ENCODE results near the gene PPP2R5C. TPM values are rescaled to one million over a fixed set of nuclear protein-coding genes. Genes with fewer than 3 reads are reported as not detected.

The PPP2R5C gene
- total and polyA plus RNA-seq, 2 donors (not counting 3 experiments of a cell fraction or from before 2014, with no cell fraction given), result 42.6 to 83.6 TPM

DNA sequence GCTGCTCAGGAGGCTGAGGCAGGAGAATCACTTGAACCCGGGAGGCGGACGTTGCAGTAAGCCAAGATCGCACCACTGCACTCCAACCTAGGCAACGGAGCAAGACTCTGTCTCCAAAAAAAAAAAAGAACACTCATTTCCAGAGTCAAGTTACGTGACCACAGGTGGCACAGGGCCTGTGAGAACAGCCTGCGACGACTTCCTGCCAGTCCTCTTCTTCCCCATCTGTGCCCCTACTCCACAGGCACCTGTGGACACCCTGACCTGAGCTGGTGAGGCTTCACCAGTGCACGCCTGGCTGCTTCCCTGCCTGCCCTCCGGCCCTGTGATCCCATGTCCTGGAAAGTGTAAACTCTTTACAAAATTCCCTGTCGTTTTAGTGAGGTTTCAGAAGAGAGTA lies 77.7 kb downstream of the PPP2R5C start:
- H4K20me1 ChIP-seq (replicated peaks; ENCODE audit: control insufficient read depth, extremely low read depth, insufficient read depth, low read length), result no peaks in the 10 kb centered on the region
- POLR2A ChIA-PET, result no interaction called here

DNA sequence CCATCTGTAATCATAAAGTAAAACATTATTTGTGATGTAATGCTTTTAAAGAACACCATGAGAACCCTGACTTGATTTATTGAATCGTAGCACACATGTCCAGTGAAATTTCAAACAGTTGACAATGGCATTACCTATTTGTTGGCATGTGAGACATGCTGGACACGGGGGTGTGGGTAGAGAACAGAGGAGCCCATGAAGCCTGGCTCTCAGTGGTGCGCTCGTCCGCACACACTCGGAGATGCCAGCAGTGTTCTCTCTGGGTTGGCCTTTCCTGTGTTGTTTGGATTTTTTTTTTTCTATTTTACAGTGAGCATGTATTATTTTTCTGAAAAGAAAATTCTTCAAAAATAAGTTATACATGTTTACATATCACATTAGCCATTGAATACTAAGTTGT lies 78.2 kb downstream of the PPP2R5C start:
- Histone ChIP-seq H3K4me1 (ENCODE audit: control insufficient read depth, extremely low read depth, insufficient read depth, low read length) (peaks cover 6% of the 10 kb centered on the region), H3K79me2 (ENCODE audit: control insufficient read depth, insufficient read depth, low read length) (peaks cover 32% of the 10 kb centered on the region), H3K4me2 (ENCODE audit: insufficient read depth, low read length) (no peak overlapping the region), H3K4me3 (replicated peaks in 1 of 3; ENCODE audit: insufficient read depth in 1 of 3, low read depth in 1 of 3, low read length in 3 of 3) (no peak overlapping the region), H3K27ac (ENCODE audit: insufficient read depth, low read depth, low read length) (no peak overlapping the region), H4K20me1 (replicated peaks; ENCODE audit: control insufficient read depth, extremely low read depth, insufficient read depth, low read length) (peaks cover 2% of the 10 kb centered on the region), H3K9ac (replicated peaks; ENCODE audit: extremely low read depth, insufficient read depth, low read length) (no peak overlapping the region), H3K9me1 (replicated peaks; ENCODE audit: control insufficient read depth, extremely low read depth, insufficient read depth, low read length) (no peaks in the 10 kb centered on the region), H2AFZ (ENCODE audit: low read depth, low read length) (no peak overlapping the region), H3K27me3 (ENCODE audit: control insufficient read depth in 2 of 2, insufficient read depth in 2 of 2, low read length in 2 of 2) (no peaks in the 10 kb centered on the region), H3K9me3 (replicated peaks; ENCODE audit: control insufficient read depth, insufficient read depth, low read length) (no peaks in the 10 kb centered on the region), H3K36me3 (ENCODE audit: control insufficient read depth in 2 of 2, extremely low read depth in 1 of 2, insufficient read depth in 2 of 2, low read length in 2 of 2) (no peaks in the 10 kb centered on the region)
- CTCF ChIA-PET, result no interaction called here
- dilution Hi-C loops (cut with MboI; ENCODE audit: extremely low pct_ligation_motif_present, low sequenced_read_pairs), result no loop called here
- DNase-seq (ENCODE audit: low read depth, low spot score) (no peak), FAIRE-seq (no peak)
- POLR2A ChIA-PET, result interaction anchor here (0.6 kb wide), 1 partner anchor 30 kb away, joined by 5 read pairs; no protein-coding TSS in a partner anchor
- BruUV-seq (replicated peaks), result no TSS peak
- intact Hi-C loops (cut with micrococcal nuclease), result loop anchor here (5.0 kb wide), 1 partner anchor 67 kb away; no protein-coding TSS in a partner anchor
- no peak for TF ChIP-seq POLR2A (IDR thresholded peaks at IDR 0.05; ENCODE audit: low read depth, low read length)
- no peak for TF ChIP-seq EZH2 (IDR thresholded peaks at IDR 0.05; ENCODE audit: borderline replicate concordance, low read depth, low read length, severe bottlenecking)
- TF ChIP-seq MAX (IDR thresholded peaks at IDR 0.05; ENCODE audit: insufficient read depth, insufficient read length), result no peak
- no peak for TF ChIP-seq FOS (IDR thresholded peaks at IDR 0.05; ENCODE audit: borderline replicate concordance, insufficient read depth, low read length)
- TF ChIP-seq POLR2AphosphoS5 (IDR thresholded peaks at IDR 0.05; ENCODE audit: insufficient read depth, low read depth, low read length), result no peak

More for the DNA sequence above, 77.7 kb downstream of the PPP2R5C start:
- DNase-seq (ENCODE audit: low read depth, low spot score) (no peak), FAIRE-seq (no peak)
- H3K4me2 ChIP-seq (ENCODE audit: insufficient read depth, low read length), result no peak overlapping the region
- intact Hi-C loops (cut with micrococcal nuclease), result loop anchor here (5.0 kb wide), 1 partner anchor 67 kb away; no protein-coding TSS in a partner anchor
- H3K27ac ChIP-seq (ENCODE audit: insufficient read depth, low read depth, low read length), result no peak overlapping the region
- H3K4me3 ChIP-seq (replicated peaks in 1 of 3; ENCODE audit: insufficient read depth in 1 of 3, low read depth in 1 of 3, low read length in 3 of 3), result no peak overlapping the region
- H3K36me3 ChIP-seq (ENCODE audit: control insufficient read depth in 2 of 2, extremely low read depth in 1 of 2, insufficient read depth in 2 of 2, low read length in 2 of 2), result no peaks in the 10 kb centered on the region
- no peaks in the 10 kb centered on the region for H3K9me1 ChIP-seq (replicated peaks; ENCODE audit: control insufficient read depth, extremely low read depth, insufficient read depth, low read length)
- CTCF ChIA-PET, result no interaction called here
- no peak overlapping the region for H3K9ac ChIP-seq (replicated peaks; ENCODE audit: extremely low read depth, insufficient read depth, low read length)
- no TSS peak for BruUV-seq (replicated peaks)
- H2AFZ ChIP-seq (ENCODE audit: low read depth, low read length), result no peak overlapping the region
- peaks cover 6% of the 10 kb centered on the region for H3K4me1 ChIP-seq (ENCODE audit: control insufficient read depth, extremely low read depth, insufficient read depth, low read length)
- H3K27me3 ChIP-seq (ENCODE audit: control insufficient read depth in 2 of 2, insufficient read depth in 2 of 2, low read length in 2 of 2), result no peaks in the 10 kb centered on the region
- dilution Hi-C loops (cut with MboI; ENCODE audit: extremely low pct_ligation_motif_present, low sequenced_read_pairs), result no loop called here
- peaks cover 30% of the 10 kb centered on the region for H3K79me2 ChIP-seq (ENCODE audit: control insufficient read depth, insufficient read depth, low read length)
- TF ChIP-seq, protein P1, sequence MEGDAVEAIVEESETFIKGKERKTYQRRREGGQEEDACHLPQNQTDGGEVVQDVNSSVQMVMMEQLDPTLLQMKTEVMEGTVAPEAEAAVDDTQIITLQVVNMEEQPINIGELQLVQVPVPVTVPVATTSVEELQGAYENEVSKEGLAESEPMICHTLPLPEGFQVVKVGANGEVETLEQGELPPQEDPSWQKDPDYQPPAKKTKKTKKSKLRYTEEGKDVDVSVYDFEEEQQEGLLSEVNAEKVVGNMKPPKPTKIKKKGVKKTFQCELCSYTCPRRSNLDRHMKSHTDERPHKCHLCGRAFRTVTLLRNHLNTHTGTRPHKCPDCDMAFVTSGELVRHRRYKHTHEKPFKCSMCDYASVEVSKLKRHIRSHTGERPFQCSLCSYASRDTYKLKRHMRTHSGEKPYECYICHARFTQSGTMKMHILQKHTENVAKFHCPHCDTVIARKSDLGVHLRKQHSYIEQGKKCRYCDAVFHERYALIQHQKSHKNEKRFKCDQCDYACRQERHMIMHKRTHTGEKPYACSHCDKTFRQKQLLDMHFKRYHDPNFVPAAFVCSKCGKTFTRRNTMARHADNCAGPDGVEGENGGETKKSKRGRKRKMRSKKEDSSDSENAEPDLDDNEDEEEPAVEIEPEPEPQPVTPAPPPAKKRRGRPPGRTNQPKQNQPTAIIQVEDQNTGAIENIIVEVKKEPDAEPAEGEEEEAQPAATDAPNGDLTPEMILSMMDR (IDR thresholded peaks at IDR 0.05; ENCODE audit: extremely low read depth in 1 of 2, insufficient read depth in 1 of 2, low read depth in 1 of 2, low read length in 2 of 2), result no peak
- TF ChIP-seq MAX (IDR thresholded peaks at IDR 0.05; ENCODE audit: insufficient read depth, insufficient read length) (no peak), POLR2AphosphoS5 (IDR thresholded peaks at IDR 0.05; ENCODE audit: insufficient read depth, low read depth, low read length) (no peak)
- H3K9me3 ChIP-seq (replicated peaks; ENCODE audit: control insufficient read depth, insufficient read depth, low read length), result no peaks in the 10 kb centered on the region
